Right ventricle myocardium superior (tissue), 1 donor: Measurements from ENCODE around the gene NFIB. TPM values are rescaled to one million over a fixed set of nuclear protein-coding genes. Genes with fewer than 3 reads are reported as not detected.

Experiments used
- ATAC-seq: fragments of 200-7000 bp; cut with Tn5 transposase; one replicate; pipeline ENCODE4 v1.9.1; 2020; ENCODE audit warnings: mild to moderate bottlenecking; ENCODE audit not compliant: poor library complexity
- DNase-seq: peaks from one replicate; pipeline ENCODE4 v3.0.0-alpha.2; 2020
- intact Hi-C: fragments of 100-400 bp; cut with DNase I; formaldehyde crosslinking; loops from one replicate; pipeline ENCODE4 v1.11.2; 2022
- total RNA-seq: library from RNA; stranded (reverse); fragmentation: NEBNext Ultra II Directional; extraction: Animal tissue kit (Norgen Biotek cat#: 25700); gene quantifications from one replicate; pipeline ENCODE4 v1.2.1, GENCODE V29; 2021
- donor health status: DM: no; HTN: yes; CAD: no; lungs with severe emphysema.

Gene NFIB
- total RNA-seq, 1 donor from 2014 or later, result 104 TPM

DNA sequence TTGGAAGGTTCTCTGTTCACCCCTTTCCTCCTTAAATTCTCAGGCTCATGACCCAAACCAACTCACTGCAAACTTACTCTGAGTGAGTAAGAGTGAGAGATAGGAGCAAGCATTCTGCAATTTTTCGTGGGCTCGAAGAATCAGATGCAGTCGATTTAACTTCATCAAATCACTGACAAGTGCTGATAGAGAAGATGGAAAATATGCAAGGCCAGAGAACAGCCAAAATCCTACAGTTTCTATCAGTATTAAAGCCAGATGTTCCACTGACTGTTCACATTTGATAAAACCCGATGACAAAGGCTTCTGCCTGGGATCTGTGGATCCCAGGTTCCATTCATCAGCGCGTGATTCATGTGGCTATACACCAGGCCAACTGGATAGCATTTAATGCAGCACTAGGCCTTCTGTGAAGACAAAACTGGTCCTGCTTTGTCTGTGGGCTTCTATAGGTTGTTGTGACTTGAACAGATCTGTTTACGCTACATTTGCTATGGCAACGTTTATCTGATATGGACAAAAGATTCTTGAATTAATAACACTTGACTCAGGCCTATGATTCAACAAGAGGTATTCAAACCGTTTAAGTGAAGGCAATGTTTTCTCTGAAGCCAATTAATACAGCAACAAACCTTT is 251.2 kb downstream of the NFIB start:
- intact Hi-C loops, result no loop called here
- DNase-seq (no peak), ATAC-seq (no peak)

DNA sequence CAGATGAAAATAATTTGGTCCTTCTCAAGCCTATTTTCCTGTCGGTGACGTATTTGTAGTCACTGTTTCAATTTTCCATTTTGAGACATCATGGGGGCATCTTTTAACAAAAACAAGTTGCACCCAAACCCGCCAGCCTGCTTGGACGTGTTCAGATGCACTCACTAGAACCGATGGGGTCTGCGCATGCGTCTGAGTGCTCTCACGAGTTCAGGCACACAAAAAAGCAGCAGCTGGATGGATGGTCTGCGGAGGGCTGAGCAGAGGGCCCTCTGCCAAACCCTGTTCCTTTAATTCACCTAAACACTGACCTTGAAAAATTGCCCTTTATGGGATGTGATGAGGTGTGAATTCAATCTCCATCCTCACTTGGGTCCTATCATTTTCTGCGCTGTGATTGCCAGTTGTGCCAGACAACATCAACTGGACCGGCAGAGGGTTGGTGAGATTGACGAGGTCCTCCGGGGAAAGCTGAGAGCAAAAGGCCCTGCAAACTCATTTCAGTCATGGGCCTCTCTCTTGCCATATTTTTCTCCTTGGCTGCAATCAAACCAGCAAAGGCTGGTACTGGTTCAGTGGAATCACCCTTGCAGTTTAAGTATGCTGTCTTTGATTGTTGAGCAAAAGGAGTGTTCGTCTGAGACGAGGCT is 251.9 kb downstream of the NFIB start:
- DNase-seq, result no peak
- intact Hi-C loops, result no loop called here
- no peak for ATAC-seq

DNA sequence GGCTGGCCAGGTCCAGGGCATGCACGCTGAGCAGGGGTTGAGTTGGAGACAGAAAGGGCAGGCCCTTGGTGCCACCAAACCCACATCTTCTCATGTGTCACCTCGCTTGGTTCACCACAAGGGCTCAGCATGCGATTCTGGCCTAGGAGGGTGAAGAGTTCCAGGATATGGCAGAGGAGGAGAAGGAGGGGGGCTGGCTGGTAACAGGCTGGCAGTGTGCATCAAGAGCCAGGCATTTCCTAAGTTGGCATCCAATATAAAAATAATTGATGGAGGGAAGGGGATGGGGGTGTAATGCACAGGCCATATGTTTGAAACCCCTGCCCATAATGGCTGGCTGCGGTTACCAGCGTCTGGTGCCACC is 255.6 kb downstream of the NFIB start:
- intact Hi-C loops, result no loop called here
- DNase-seq (no peak), ATAC-seq (no peak)

DNA sequence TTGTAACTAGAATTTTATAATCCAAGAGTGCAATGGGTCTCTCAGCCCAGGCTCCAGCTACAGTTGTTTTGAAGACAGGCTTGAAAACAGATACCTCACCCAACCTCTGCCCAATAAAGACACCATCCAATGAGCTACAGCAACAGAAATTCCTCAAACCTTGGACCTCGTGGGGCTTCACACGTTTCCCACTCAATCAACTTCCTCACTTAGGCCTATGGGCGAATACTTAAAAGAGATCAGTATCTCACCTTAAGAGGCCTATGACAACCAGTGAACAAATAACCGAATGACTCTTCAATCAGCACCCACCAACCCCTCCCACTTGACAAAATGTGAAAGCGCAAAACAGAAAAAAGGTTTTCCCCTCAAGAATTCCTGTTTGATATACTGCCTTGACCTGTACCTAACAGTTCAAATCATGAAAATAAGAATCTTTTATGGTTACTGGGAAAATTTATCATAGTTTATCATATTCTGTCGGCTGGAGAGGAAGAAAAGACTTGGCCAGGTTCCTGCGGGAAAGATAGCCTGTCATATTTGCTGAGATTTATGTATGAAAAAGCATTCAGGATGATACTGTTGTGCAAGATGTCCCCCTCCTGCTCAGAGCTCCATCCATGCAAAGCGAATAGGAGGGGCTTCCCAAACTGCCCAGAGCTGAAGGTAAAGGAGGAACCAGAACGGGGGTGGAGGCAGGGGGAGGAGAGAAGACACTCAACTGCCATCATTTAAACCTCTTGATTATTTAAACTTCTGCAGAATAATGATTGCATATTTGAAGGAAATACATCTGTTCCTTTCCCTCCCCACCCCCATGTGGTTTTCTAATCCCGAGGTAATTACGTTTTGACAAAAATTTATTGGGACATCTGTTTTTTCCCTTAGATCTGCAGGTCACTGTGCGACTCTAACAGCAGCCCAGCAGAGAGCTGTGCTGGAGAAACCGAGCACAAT is 256.3 kb downstream of the NFIB start:
- peak; percentile 27 for ATAC-seq
- intact Hi-C loops, result no loop called here
- no peak for DNase-seq

DNA sequence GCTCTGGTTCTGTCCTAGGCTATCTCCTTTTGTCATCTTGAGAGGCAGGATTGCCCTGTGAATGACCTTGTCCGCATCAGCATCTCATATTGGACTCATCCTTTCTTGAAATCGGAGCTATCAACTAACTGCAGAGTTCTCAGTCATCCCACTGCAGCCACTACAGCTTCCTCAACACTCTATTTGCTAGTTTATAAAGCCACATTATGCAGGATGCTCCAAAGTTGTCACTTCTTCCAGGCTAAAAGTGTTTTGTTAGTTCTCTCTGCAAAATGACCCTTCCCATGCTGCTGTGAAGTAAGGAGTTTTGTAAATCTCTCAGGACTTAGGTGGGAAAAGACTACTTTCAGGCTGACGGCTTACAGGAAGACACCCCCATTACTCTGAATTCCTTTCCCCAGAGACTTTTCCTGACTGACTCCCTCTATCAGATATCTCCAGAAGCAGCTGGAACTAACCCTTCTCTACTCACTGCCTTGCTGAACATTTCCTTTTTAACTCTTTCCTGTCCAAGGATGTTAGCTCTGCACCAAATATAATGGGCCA is 257.6 kb downstream of the NFIB start:
- no peak for DNase-seq
- intact Hi-C loops, result no loop called here
- no peak for ATAC-seq

DNA sequence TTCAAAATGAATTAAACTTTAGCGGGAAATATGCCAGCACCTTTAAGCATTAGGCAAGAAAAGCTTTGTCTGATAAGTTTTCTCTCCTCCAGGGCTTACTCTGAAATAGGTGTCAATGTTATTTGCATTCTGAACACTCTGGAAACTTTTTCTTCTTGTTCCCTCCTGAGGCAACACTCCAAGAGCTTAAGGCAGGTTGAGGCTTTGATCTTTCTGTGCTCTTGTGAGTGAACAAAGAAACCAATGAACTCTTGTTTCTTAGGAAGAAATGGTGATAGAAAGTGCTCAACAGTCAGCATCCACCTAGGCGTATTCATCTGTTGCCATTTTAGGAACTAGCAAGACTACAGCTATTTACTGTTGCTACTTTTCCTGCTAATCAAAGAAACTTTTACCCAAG is 259.8 kb downstream of the NFIB start:
- no peak for DNase-seq
- no peak for ATAC-seq
- intact Hi-C loops, result no loop called here

DNA sequence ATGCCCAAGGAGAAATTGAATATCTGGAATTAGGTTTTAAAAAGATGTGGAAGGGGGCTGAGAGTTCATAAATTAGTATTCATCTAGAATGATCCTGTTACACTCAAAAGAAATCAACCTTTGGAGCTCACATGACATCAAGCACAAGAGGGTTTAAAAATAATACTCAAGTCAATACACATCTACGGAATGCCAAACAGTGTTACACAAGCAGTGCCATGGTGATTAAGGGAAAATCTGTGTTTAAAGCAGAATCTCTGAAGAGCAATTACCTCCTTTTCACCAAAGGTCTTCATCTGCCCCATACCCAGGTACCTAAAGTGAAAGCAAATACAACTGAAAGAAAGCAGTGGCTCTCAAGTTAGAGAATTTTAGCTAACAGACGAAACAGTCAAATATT is 261.6 kb downstream of the NFIB start:
- ATAC-seq (no peak), DNase-seq (no peak)
- intact Hi-C loops, result no loop called here

DNA sequence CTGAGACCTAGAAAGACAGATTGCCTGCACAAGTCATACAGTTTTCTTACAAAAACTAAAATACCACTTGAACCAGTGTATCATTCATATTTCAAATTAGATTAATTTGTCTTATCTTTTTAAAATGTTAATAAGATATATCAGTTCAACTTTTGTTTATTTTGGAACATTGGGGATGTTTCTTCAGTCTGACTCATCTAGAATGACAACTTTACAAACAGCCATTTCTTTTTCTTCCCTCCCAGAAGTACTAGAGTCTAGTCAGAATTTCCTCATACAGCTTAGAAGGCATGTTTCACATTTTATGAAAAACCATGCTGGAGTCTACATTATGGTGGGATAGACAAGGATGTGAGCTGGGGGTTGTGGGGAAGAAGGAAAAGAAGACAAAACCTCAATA is 262.5 kb downstream of the NFIB start:
- no peak for DNase-seq
- intact Hi-C loops, result no loop called here
- no peak for ATAC-seq

DNA sequence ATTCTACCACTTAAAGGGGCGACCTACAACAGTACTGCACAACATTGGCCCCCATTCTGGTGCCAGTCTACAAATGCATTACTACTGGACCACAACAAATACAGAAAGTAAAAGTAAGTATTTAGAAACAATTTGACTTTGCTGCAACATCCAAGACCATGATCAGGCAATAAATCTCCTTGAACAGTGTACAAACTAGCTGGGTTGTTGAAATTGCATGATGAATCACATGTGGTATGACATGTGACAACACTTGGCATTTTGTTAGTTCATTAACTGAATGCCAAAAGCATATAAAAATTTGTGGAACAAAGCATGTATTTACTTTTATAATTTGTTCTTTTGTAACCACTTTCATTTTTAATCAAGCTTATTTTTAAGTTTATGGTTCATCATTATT is 270.5 kb downstream of the NFIB start:
- DNase-seq (no peak), ATAC-seq (no peak)
- intact Hi-C loops, result no loop called here

DNA sequence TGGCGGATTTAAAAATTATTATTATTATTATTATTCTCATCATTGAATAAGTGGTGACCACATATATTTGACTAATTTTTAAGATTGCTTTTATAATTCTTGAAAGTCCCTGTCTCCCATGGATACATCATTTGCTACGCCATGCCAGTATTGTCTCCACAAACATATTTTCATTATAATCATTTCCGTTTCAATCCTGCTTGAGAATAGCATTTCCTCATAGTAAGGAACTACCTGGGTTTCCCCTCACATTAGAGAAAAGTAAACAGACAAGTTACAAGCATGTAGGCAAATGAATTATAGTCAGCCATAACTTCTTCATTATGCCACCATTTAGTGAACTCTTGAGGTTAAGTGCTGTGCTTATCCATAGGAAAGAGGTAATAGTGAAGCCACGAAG is 276.6 kb downstream of the NFIB start:
- intact Hi-C loops, result loop anchor here (10.0 kb wide), 1 partner anchor 277 kb away; the partner anchor contains the start of gene NFIB
- no peak for ATAC-seq
- DNase-seq, result no peak

DNA sequence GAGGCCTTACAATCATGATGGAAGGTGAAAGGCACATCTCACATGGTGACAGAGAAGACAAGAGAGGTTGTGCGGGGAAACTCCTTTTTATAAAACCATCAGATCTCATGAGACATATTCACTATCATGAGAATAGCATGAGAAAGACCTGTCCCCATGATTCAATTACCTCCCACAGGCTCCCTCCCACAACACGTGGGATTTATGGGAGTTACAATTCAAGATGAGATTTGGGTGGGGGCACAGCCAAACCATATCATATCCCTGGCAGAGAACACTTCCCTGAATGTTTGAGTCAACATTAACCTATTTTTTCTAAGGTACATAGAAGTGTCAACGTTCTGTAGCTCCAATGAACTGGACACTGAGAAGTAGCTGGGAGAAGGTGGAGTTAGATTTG is 280.9 kb downstream of the NFIB start:
- intact Hi-C loops, result loop anchor here (10.0 kb wide), 1 partner anchor 282 kb away; the partner anchor contains the start of gene NFIB
- DNase-seq (no peak), ATAC-seq (no peak)
